Bone marrow (tissue), 2 donors: Measurements from ENCODE around the gene COG1.
"Not testable (repeated sequence)": the region's sequence is repeated elsewhere in the genome, so short reads cannot be mapped to it uniquely, and the experiment has no call there.

Experiments used
- DNase-seq, 2 donors: peaks; one replicate each; lab custom pipeline; 2025; lab: John Stamatoyannopoulos, UW

The COG1 gene, protein sequence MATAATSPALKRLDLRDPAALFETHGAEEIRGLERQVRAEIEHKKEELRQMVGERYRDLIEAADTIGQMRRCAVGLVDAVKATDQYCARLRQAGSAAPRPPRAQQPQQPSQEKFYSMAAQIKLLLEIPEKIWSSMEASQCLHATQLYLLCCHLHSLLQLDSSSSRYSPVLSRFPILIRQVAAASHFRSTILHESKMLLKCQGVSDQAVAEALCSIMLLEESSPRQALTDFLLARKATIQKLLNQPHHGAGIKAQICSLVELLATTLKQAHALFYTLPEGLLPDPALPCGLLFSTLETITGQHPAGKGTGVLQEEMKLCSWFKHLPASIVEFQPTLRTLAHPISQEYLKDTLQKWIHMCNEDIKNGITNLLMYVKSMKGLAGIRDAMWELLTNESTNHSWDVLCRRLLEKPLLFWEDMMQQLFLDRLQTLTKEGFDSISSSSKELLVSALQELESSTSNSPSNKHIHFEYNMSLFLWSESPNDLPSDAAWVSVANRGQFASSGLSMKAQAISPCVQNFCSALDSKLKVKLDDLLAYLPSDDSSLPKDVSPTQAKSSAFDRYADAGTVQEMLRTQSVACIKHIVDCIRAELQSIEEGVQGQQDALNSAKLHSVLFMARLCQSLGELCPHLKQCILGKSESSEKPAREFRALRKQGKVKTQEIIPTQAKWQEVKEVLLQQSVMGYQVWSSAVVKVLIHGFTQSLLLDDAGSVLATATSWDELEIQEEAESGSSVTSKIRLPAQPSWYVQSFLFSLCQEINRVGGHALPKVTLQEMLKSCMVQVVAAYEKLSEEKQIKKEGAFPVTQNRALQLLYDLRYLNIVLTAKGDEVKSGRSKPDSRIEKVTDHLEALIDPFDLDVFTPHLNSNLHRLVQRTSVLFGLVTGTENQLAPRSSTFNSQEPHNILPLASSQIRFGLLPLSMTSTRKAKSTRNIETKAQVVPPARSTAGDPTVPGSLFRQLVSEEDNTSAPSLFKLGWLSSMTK

DNA sequence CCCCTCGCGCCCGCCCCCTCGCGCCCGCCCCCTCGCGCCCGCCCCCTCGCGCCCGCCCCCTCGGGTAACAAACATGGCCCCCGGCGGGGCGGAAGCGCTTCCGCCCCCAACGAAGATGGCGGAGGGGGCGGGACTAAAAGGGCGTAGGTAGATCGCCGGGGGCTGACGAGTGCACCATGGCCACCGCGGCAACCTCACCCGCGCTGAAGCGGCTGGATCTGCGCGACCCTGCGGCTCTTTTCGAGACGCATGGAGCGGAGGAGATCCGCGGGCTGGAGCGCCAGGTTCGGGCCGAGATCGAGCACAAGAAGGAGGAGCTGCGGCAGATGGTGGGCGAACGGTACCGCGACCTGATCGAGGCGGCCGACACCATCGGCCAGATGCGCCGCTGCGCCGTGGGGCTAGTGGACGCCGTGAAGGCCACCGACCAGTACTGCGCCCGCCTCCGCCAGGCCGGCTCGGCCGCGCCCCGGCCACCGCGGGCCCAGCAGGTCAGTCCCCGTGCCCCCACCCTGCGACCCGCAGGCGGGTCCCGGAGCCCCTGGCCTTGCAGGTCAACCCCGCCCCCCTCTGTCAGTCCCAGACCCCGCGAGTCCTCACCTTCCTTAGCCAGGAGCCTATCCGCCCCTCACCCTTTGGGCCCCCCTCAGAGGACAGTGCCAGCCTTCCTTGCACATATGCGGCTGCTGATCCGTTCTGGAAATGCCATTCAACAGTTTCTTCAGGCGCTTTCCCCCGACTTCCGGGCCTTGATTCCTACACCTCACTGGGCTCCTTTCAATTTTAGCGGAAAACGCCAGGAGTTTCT lies at the start of gene COG1:
COG1 (plus strand) TSS at position 162 of the 808 bp plus-strand sequence; CDS start at position 177, 15 bp downstream.
- peak; percentile 70 to 77 for DNase-seq

DNA sequence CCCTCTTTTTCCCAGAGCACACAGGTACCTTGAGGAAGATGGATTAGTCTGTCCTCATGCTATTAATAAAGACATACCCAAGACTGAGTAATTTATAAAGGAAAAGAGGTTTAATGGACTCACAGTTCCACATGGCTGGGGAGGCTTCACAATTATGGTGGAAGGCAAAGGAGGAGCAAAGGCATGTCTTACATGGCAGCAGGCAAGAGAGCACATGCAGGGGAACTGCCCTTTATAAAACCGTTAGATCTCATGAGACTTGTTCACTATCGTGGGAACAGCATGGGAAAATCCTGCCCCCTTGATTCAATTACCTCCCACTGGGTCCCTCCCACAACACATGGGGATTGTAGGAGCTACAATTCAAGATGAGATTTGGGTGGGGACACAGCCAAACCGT lies 48.6 kb upstream of the COG1 start:
- DNase-seq: not testable (repeated sequence)

DNA sequence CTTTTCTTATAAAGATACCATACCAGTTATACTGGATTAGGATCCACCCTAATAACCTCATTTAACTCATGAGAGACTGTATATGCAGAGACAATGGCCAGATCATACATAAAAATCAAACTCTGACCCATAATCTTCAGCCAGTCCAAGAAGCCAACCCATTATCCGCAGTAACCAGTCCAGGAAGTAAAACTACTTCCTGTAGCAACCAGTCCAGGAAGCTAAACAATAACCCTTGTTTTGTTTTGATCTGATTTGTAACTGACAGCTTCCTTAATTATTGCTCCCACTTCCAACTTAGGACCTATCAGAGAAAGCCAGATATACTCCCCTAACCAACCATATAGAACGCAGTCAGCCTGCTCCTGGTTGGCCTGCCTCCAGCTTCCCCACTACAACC lies 47.2 kb upstream of the COG1 start:
- no peak for DNase-seq

DNA sequence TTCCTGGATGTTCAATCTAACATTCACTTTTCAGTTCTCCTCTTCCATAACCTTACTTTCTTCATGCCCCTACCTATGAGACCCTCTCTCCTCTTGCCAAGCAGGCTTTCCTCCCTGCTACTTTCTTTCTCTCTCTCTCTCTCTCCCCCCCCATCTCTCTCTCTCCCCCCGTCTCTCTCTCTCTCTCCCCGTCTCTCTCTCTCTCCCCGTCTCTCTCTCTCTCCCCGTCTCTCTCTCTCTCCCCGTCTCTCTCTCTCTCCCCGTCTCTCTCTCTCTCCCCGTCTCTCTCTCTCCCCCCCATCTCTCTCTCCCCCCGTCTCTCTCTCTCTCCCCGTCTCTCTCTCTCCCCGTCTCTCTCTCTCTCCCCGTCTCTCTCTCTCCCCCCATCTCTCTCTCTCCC lies 45.1 kb upstream of the COG1 start:
- DNase-seq: not testable (repeated sequence)

DNA sequence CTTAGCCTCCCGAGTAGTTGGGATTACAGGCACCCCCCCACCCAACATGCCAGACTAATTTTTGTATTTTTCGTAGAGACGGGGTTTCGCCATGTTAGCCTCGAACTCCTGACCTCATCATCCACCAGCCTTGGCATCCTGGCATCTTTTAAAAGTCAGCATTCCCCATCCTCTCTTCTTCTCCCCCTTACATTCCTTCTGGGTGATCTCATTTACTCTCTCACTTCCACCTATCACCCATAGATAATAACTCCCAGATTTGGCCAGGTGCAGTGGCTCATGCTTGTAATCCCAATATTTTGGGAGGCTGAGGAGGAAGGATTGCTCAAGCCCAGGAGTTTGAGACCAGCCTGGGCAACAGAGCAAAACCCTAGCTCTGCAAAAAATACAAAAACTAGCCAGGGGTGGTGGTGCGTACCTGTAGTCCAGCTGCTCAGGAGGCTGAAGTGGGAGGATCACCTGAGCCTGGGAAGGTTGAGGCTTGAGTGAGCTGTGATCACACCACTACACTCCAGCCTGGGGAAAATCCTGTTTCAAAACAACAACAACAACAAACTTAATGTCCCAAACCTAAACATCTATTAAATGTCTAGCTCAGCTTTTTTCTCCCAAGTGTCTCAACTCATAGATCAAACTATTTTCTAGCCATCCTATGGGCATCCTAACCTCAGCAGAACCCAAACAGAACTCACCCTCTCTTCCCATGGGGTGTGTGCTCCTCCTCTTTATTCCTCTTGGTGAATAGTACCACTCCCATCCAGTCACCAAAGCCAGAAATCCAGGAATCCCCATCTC lies 44.1 kb upstream of the COG1 start:
- no peak for DNase-seq

DNA sequence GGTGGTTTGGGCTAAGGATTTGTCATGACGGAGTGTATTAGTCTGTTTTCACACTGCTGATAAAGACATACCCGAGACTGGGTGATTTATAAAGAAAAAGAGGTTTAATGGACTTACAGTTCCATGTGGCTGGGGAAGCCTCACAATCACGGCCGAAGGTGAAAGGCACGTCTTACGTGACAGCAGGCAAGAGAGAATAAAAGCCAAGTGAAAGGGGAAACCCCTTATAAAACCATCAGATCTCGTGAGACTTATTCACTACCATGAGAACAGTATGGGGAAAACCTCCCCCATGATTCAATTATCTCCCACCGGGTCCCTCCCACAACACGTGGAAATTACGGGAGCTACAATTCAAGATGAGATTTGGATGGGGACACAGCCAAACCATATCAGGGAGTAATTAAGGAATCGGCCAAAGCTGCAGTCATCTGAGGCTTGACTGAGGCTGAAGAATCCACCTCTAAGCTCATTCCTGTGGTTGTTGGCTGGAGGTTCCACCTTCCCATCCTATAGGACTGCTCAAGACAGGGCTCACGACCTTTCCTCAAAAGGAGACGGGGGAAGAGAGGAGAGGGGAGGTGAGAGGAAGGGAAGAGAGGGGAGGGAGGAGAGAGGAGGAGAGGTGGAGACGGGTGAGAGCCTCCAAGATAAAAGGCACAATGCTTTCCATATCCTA lies 42.1 kb upstream of the COG1 start:
- DNase-seq: not testable (repeated sequence)

DNA sequence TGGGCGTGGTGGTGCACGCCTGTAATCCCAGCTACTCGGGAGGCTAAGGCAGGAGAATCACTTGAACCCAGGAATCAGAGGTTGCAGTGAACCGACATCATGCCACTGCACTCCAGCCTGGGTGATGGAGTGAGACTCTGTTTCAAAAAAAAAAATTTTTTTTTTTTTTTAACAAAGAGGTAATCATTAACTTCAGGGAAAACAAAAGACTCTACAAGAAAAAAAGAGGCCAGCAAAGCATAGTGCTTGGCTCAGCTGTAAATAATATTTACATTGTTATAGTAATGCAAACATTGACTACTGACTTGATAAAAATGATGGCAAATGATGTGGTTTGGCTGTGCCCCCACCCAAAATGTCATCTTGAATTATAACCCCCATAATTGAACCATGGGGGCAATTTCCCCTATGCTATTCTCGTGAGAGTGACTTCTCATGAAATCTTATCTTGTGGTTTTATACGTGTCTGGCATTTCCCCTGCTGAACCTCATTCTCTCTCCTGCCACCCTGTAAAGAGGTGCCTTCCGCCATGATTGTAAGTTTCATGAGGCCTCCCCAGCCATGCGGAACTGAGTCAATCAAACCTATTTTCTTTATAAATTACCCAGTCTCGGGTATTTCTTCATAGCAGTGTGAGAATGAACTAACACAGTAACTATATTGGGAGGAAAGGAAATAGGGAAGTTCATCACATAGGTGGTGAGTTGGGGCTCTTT lies 40.8 kb upstream of the COG1 start:
- no peak for DNase-seq

DNA sequence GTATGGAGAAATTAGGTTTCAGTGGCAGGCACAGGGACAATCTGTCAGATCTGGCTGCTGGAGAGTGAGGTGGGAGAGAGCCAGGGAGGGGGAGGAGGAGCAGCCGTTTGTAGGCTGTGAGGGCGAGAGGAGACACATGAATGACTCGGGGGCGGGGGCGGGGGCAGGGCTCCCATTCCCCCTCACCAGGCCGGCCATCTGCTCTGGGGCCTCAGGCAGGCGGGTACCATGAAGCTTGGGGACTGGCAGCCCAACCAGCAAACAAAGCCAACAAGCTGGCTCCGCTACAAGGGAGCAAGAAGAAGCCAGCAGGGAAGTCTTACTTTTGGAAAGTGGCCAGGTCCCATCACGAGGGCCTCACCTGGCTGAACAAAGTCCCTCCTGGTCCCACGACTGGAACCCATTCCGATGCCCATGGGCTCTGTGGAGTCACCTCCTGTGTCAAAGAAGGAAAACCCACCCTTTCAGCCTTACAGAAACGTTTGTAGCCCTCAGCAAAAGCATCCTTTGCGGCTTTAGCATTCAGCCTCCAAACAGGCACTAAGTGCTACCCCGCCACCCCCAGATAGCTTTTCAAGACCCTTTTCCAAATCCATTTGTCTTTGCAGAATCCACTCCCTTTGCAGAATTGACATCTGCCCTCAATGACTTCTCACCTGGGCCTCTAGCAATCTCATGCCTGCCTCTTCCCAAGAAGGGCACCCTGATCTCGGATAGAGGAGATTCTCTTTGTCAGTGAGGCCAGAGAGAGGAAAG lies 37.3 kb upstream of the COG1 start:
- no peak for DNase-seq

DNA sequence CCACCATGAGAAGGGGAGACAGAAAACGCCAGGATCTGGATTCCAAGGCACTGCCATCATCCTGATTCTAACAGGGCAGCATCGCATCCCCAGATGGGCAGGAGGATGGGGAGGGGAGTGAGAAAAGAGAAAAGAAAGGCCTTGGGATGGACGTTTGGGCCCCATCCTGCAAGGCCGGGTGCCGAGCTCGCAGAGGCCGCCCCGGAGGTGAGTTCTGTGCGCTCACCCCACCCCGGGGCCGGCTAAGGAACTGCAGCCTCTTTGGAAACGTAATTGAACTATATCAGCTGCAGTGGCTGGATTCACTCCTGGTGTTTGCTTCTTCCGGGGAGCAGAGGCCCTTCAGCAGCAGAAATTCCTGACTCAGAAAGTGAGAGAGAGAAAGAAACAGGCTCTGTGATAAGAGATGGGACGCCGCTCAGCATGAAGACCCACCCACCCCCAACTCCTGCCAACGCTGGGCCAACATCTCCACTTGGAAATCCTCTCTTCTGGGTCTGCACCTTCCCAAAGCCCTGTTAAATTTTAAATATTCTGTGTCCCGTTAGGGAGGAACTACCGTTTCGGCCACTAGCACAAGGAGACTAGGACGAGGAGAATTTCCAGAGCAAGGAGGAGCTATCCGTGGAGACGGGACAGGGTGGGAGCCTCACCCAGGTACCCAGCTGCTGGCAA lies 36.6 kb upstream of the COG1 start:
- DNase-seq: peak in 1 of 2 donors; percentile 29

DNA sequence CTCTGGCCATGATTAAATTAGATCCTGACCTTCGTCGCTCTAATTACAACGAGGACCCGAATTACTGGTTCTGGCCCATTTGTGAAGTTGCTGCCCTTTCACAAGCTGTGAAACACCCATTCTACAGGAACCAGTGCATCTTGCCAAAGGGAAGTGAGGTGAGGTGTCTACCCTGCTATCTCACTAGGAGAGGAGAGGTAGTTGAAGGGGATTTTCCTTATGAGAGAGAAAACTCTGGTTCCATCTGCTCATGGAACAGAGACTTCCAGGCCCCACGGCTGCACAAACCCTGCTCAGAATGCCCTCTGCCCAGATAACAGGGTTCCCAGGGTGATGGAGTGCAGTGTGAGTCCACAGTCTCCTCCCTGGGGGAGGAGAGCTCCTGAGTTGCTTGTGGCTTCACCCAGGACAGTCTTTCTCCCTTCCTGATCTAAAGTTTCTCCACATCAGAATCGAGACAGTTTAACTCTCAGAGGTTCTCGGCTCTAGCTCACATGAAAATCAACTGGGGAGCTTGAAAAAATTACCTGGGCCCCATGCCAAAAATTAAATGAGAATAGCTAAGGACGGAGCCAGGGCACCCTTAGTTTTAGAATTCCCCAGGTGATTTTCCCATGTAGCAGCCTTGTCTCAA lies 35.9 kb upstream of the COG1 start:
- no peak for DNase-seq

DNA sequence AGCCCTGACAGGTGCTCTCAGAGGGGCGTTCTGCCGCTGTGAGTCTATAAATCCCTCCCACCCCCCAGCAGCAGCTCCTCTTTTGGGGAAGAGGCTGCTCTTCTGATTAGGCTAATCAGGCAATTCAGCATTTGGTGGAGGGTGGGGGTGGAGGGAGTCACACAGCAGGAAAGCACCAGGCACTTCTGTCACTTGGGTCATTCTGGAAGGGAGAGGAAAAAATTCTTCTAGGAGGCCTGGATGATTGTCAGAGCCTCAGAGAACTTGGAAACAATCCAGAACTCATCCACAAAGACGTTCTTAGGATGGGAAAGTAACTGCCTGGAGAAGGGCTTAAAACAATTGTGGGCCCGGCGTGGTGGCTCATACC lies 35.3 kb upstream of the COG1 start:
- DNase-seq: no peak

DNA sequence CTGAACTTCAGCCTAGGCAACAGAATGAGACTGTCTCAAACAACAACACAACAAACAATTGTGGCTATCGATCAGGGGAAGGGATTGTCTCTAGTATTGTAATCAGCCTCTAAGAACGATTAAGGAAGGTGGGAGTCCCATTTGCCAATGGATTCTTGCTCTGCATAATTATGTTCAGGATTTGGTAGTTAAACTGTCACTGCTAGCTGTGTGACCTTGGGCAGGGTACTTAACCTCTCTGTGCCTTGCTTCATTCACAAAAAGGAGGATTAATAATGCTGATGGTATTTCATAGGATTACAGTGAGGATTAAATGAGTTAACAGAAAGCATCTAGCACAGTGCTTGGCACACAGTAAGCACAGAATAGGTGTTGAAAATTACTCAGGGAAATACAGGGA lies 34.7 kb upstream of the COG1 start:
- DNase-seq: no peak

DNA sequence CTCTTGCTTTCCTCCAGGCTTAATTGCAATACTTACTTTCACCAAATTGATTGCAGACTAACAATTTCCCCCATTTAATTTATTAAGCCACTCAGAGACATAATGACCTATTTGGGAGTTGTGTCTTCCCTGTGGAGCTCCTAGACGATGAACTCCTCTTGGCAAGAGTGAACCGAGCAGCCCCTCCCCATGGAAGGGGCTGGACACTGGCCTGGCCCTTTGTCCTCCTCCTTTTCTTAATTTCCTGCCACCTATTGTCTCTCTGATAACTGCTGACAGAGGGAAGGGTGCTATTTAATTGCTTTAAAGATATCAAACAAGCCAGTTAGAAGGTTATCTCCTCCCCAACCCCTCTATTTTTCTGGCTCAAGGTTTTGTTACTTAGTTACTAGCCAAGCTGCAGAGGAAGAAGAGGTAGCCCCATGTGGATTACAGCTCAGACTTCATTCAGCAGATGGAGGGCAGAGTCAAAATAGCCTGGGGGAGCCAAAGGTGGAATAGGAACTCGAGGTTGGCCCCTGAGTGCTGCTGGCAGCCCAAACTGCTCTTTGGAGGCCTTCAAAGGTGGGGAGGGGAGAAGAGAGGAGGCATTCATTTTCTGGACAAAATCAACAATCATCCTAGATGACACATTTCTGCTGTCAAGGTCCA lies 31.8 kb upstream of the COG1 start:
- DNase-seq: no peak

DNA sequence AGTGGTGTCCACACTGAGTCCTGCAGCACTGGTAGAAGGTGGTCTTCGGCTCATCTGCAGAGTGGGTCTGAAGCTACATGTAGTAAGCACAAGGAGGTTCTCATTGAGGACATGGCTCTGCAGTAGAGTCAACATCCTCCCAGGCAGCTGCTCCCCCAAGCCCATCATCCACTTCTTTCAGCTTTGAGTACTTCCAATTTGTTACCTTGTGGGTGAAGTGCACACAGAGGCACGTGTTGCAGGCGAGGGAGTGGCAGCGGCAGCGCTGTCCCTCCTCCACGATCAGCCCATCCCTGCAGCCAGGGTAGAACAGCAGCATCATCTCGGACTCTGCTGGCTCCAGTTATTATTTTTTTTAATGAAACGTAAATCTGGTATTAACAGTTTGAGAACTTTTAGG lies 29.8 kb upstream of the COG1 start:
- DNase-seq: no peak

DNA sequence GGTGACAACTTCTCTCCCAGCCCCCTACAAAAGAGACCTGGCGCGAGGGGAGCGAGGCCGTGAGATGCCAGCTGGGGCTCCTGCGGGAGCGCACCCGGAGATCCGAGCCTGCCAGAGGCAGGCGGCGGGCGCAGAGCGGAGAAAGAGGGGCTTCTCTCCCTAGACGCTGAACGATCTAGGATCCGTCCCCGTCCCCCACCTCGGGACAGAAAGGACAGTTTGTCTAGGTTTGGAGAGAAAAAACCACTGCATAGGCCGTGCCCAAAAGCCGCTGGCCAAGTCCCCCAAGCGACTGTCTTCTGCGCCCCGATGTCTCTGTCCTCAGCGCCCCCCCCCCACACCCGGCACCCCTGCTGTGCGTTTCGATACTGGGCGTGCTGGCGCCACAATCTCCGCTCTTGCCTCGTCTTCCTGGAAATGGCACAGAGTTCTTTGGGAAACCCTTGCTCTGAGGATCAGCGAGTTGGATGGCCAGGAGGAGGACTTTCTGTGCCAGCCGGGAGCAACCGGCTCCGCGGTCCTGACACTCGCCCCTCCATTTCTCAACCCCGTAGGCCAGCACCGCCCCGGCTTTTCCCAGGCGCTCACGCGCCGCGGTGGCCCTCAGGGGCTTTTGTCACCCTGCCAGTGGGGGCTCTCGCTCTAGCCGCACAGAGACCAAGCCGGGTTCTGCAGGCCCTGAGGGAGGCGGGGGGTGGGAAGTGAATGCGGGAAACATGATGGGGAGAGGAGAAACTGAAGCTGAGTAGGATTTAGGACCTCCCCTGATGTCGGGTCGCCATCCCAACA lies 27.0 kb upstream of the COG1 start:
- peak in 1 of 2 donors; percentile 15 for DNase-seq

DNA sequence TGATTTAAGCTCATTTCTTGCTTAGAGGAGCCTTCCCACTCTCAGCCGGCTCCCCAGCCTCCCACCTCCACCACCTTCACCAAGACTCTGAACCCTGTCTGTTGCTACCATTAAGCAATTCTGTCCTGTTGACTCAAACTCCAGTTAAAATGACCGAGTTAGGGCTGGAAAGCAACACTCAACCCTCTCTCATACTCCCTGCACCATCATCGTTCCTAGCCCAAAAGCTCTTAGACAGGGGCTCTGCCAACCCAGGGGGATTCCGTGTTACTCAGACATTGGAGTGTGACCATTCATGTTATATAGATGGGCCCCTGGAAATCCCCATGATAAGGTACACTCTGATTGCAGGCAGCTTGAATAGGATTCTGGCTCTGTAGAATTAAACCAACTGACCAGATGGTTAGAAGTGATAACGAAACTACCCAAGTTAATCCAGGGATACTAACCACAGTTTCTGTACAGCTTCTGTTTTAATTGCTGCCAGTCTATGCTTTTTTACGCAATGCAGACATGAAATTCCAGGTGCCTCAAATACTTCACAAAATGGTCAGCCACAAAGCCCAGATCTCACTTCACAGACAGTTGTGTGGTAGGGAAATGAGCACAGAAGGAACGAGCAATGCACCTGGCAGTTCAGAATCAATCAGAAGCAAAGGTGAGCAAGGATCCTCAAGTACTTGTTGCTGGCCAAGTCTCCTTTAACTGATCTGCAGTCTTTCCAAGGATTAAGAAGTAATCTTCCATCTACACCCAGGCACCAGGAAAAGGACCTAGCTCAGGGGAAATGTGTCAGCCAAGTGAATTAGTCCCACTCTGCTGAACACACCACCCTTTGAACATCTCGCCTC lies 25.9 kb upstream of the COG1 start:
- DNase-seq: no peak
